ENCODE results near the gene NAXE.

DNA sequence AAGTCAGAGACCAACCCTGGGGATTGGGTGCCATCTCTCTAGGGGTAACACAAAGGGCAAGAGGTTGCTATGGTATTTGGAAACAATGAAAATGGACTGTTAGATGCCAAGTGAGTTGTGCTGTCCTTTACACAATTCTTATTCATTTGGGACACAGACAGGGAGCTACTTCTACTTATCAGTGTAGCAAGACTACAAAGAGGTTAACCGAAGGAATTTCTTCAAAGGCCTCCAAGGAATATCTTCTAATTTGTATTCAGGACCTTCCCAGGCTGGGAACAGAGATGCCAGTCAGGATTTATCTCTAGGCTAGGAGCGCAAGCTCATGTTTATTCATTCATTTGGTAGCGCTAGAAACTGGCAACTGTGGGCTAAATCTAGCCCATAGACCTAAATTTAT, 2.6 kb downstream of the NAXE start:
- TF ChIP-seq, protein P1, sequence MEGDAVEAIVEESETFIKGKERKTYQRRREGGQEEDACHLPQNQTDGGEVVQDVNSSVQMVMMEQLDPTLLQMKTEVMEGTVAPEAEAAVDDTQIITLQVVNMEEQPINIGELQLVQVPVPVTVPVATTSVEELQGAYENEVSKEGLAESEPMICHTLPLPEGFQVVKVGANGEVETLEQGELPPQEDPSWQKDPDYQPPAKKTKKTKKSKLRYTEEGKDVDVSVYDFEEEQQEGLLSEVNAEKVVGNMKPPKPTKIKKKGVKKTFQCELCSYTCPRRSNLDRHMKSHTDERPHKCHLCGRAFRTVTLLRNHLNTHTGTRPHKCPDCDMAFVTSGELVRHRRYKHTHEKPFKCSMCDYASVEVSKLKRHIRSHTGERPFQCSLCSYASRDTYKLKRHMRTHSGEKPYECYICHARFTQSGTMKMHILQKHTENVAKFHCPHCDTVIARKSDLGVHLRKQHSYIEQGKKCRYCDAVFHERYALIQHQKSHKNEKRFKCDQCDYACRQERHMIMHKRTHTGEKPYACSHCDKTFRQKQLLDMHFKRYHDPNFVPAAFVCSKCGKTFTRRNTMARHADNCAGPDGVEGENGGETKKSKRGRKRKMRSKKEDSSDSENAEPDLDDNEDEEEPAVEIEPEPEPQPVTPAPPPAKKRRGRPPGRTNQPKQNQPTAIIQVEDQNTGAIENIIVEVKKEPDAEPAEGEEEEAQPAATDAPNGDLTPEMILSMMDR (IDR thresholded peaks at IDR 0.05; ENCODE audit: low read length): no peak
- TF ChIP-seq EZH2 (IDR thresholded peaks at IDR 0.05; ENCODE audit: borderline replicate concordance, low read length): no peak
